HG02588 (cell line): ENCODE results near the gene CPLX1.
"Not testable (repeated sequence)": the region's sequence is repeated elsewhere in the genome, so short reads cannot be mapped to it uniquely, and the experiment has no call there.

Experiments
- ATAC-seq: cut with Tn5 transposase; IDR thresholded peaks from one replicate; pipeline ENCODE4 v1.9.1; 2021; ENCODE audit warnings: mild to moderate bottlenecking, moderate library complexity; ENCODE audit not compliant: unreplicated experiment

Gene CPLX1

DNA sequence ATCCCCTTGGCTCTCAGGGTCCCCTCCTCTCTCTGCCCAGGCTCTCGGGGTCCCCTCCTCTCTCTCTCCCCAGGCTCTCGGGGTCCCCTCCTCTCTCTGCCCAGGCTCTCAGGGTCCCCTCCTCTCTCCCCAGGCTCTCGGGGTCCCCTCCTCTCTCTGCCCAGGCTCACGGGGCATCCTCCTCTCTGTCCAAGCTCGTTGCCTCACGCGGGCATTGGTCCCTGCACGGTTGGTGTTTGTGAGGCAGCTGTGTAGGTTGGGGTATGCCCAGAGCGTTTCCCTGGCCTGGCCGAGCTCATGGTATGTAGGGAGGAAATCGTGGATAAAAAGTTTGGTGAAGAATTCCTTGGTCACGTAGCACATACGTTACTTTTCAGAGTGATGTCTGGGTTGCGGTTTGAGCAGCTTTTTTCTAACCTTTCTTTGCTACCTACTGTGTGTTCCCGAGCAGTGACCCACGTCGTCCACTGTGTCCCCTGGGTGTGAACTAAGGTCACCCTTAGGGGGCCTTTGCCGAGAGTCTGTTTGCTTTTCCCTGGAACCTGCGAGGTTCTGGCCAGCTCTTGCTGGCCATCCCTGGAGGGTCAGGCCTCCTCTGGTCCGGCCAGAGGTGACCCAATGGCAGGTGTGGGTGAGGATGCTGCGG lies 83.7 kb downstream of the CPLX1 start:
- ATAC-seq = no peak

DNA sequence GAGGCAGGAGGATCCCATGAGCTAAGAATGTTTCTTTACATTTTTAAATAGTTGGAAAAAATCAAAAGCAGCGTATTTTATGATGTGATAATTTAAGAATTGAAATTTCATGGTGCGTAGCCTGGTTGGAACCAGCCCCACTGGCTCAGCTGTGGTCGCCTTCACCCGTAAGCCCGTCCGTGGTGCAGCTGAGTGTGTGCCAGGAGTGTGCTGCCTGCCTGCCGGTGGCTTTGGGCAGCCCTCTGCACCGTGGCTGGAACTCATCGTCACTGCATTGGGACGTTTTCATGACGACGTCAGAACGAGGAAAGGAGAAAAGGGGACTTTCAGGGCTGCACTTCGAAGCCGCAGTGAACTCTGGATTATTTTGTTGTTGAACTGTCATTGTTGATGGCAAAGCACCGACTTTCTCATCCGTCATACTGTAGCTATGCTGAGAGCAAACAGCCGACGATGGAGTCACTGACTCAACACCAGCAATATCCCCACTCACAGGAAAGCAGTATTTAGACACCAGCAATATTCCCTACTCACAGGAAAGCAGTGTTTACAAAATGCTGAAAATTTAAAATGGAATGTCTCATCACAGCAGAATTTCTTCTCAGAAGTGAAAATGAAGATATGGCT lies 85.2 kb downstream of the CPLX1 start:
- no peak for ATAC-seq

GRCh38 chr4:740011-740410 lies 85.9 kb downstream of the CPLX1 start:
- no peak for ATAC-seq

DNA sequence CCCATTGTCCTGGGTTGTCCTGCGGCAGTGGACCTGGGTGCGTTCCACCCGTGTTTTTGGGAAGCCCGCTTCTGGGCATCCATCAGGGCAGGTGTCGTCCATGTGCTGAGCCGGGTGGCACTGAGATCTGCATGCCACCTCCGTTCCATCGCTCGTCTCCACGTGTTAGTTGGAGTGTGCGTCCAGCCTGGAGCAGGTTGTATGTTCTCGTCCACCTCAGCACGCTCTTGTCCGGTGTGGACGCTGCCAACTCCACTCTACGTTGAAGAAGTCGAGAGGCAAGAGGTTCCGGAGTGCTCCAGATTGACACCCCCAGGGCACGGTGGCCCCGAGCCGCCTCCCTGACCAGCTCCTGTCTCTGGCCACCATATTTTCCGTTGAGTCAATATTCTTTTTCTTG lies 86.4 kb downstream of the CPLX1 start:
- no peak for ATAC-seq

- no peak for ATAC-seq
Measured at GRCh38 chr4:738781-739280, 87.1 kb downstream of the CPLX1 start.

DNA sequence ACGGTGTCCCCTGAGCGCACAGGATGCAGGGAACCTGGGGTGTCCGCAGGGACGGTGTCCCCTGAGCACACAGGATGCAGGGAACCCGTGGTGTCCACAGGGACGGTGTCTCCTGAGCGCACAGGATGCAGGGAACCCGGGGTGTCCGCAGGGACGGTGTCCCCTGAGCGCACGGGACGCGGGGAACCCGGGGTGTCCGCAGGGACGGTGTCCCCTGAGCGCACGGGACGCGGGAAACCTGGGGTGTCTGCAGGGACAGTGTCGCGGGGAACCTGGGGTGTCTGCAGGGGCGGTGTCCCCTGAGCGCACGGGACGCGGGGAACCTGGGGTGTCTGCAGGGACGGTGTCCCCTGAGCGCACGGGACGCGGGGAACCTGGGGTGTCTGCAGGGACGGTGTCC lies 89.4 kb downstream of the CPLX1 start:
- not testable (repeated sequence) for ATAC-seq

- ATAC-seq = no peak
Measured at GRCh38 chr4:735583-735982, 90.3 kb downstream of the CPLX1 start.
